GM18868 (cell line): Measurements from ENCODE around the gene EFCAB7.

ENCODE experiments used
- ATAC-seq: cut with Tn5 transposase; IDR thresholded peaks from one replicate; pipeline ENCODE4 v1.9.1; 2021; ENCODE audit warnings: mild to moderate bottlenecking, moderate library complexity; ENCODE audit not compliant: unreplicated experiment

EFCAB7 gene

GRCh38 chr1:63522891-63523728, at the start of gene EFCAB7, which contains the start of gene ITGB3BP:
EFCAB7 (plus strand) TSS chr1:63523525; CDS start chr1:63525573, 2,048 bp downstream.
ITGB3BP (minus strand) TSS chr1:63523225; CDS start chr1:63523133, 92 bp downstream.
- ATAC-seq: peak; percentile 93

GRCh38 chr1:63475761-63476160, 47.6 kb upstream of the EFCAB7 start:
- ATAC-seq: no peak

GRCh38 chr1:63480057-63480456, 43.3 kb upstream of the EFCAB7 start:
- ATAC-seq: no peak

GRCh38 chr1:63486629-63487028, 36.7 kb upstream of the EFCAB7 start:
- no peak for ATAC-seq

- no peak for ATAC-seq
These were observed 35.8 kb upstream of the EFCAB7 start for GRCh38 chr1:63487336-63488065.

GRCh38 chr1:63497577-63497976, 25.7 kb upstream of the EFCAB7 start:
- no peak for ATAC-seq

- ATAC-seq: no peak
These were observed 25.2 kb upstream of the EFCAB7 start for GRCh38 chr1:63498106-63498505.

- no peak for ATAC-seq
These were observed 22.1 kb upstream of the EFCAB7 start for GRCh38 chr1:63501256-63501655.

- no peak for ATAC-seq
These were observed 16.5 kb upstream of the EFCAB7 start for GRCh38 chr1:63506782-63507181.

- no peak for ATAC-seq
These were observed 13.6 kb upstream of the EFCAB7 start for GRCh38 chr1:63509718-63510117.

GRCh38 chr1:63512584-63512983, 10.7 kb upstream of the EFCAB7 start:
- no peak for ATAC-seq

GRCh38 chr1:63516629-63517028, 6.7 kb upstream of the EFCAB7 start:
- no peak for ATAC-seq

- ATAC-seq: peak; percentile 9
These were observed 413 bp downstream of the EFCAB7 start for GRCh38 chr1:63523738-63524137.

- ATAC-seq: no peak
These were observed 876 bp downstream of the EFCAB7 start for GRCh38 chr1:63524201-63524600.

GRCh38 chr1:63532727-63533126, 9.4 kb downstream of the EFCAB7 start:
- no peak for ATAC-seq

GRCh38 chr1:63533931-63534330, 10.6 kb downstream of the EFCAB7 start:
- no peak for ATAC-seq

GRCh38 chr1:63534406-63534805, 11.1 kb downstream of the EFCAB7 start:
- ATAC-seq: no peak

GRCh38 chr1:63537006-63537405, 13.7 kb downstream of the EFCAB7 start:
- ATAC-seq: no peak

GRCh38 chr1:63537940-63538339, 14.6 kb downstream of the EFCAB7 start:
- no peak for ATAC-seq

- no peak for ATAC-seq
These were observed 22.5 kb downstream of the EFCAB7 start for GRCh38 chr1:63545780-63546179.

GRCh38 chr1:63547621-63548294, 24.4 kb downstream of the EFCAB7 start:
- no peak for ATAC-seq
